Activated naive CD4-positive, alpha-beta T cell treated with anti-CD3 and anti-CD28 coated beads, Interleukin-2, amount 50 U/mL, for 72 hours (primary cell): ENCODE measurements around the gene ZBTB20. TPM values are rescaled to one million over a fixed set of nuclear protein-coding genes. Genes with fewer than 3 reads are reported as not detected.

Experiments
- ATAC-seq, 2 donors: fragments of 150-1000 bp; cut with Tn5 transposase; 2 replicates each; pipeline ENCODE4 v1.10.0; 2021; ENCODE audit warnings: mild to moderate bottlenecking in 2 of 2, moderate library complexity in 2 of 2
- DNase-seq, 2 donors: peaks; one replicate each; pipeline ENCODE4 v3.0.0; 2021 to 2022; ENCODE audit warnings: low spot score in 2 of 2
- H3K27ac Mint-ChIP-seq, 2 donors: one replicate each; pipeline ENCODE4 v1.8.0; 2022; ENCODE audit warnings: mild to moderate bottlenecking in 2 of 2, mixed read lengths in 2 of 2
- H3K36me3 Mint-ChIP-seq, 2 donors: one replicate each; pipeline ENCODE4 v1.8.0; 2022; ENCODE audit warnings: mixed read lengths in 2 of 2
- H3K9me3 Mint-ChIP-seq, 2 donors: one replicate each; pipeline ENCODE4 v1.8.0; 2022; ENCODE audit warnings: mixed read lengths in 2 of 2
- total RNA-seq, 2 donors: library from RNA; stranded (reverse); gene quantifications; one replicate each; pipeline ENCODE4 v1.2.3, GENCODE V29; 2022

Gene ZBTB20
- total RNA-seq, 2 donors from 2014 or later, result 9.2 to 10.8 TPM

GRCh38 chr3:114587986-114588385 is 559.1 kb downstream of the ZBTB20 start:
- Mint-ChIP-seq H3K27ac (no peak overlapping the region), H3K9me3 (peaks cover 0 to 1% of the 10 kb centered on the region in 2 donors), H3K36me3 (no peaks in the 10 kb centered on the region)
- ATAC-seq (no peak), DNase-seq (no peak)

- H3K36me3 Mint-ChIP-seq, result no peaks in the 10 kb centered on the region
- ATAC-seq (no peak), DNase-seq (no peak)
- H3K27ac Mint-ChIP-seq, result no peak overlapping the region
- H3K9me3 Mint-ChIP-seq, result no peaks in the 10 kb centered on the region
Observed at GRCh38 chr3:114586119-114586518, 561.0 kb downstream of the ZBTB20 start.

GRCh38 chr3:114585687-114586086 is 561.4 kb downstream of the ZBTB20 start:
- ATAC-seq (no peak), DNase-seq (no peak)
- no peaks in the 10 kb centered on the region for H3K36me3 Mint-ChIP-seq
- H3K27ac Mint-ChIP-seq, result no peak overlapping the region
- H3K9me3 Mint-ChIP-seq, result no peaks in the 10 kb centered on the region

- no peaks in the 10 kb centered on the region for H3K9me3 Mint-ChIP-seq
- H3K27ac Mint-ChIP-seq, result no peak overlapping the region
- no peak for DNase-seq
- no peak for ATAC-seq
- H3K36me3 Mint-ChIP-seq, result no peaks in the 10 kb centered on the region
Observed at GRCh38 chr3:114584734-114585371, 562.2 kb downstream of the ZBTB20 start.

GRCh38 chr3:114582929-114583328 is 564.2 kb downstream of the ZBTB20 start:
- ATAC-seq (peak; percentile 40 to 88), DNase-seq (peak in 1 of 2 donors; percentile 5)
- Mint-ChIP-seq H3K27ac (no peak overlapping the region), H3K9me3 (no peaks in the 10 kb centered on the region), H3K36me3 (no peaks in the 10 kb centered on the region)

- DNase-seq (no peak), ATAC-seq (no peak)
- Mint-ChIP-seq H3K9me3 (no peaks in the 10 kb centered on the region), H3K36me3 (no peaks in the 10 kb centered on the region), H3K27ac (no peak overlapping the region)
Observed at GRCh38 chr3:114572364-114573062, 574.6 kb downstream of the ZBTB20 start.

- Mint-ChIP-seq H3K36me3 (no peaks in the 10 kb centered on the region), H3K9me3 (no peaks in the 10 kb centered on the region), H3K27ac (no peak overlapping the region)
- DNase-seq, result no peak
- ATAC-seq, result no peak
Observed at GRCh38 chr3:114571363-114571762, 575.7 kb downstream of the ZBTB20 start.

GRCh38 chr3:114569186-114569585 is 577.9 kb downstream of the ZBTB20 start:
- H3K36me3 Mint-ChIP-seq, result peaks cover 0 to 17% of the 10 kb centered on the region in 2 donors
- H3K27ac Mint-ChIP-seq, result no peak overlapping the region
- peaks cover 5 to 6% of the 10 kb centered on the region in 2 donors for H3K9me3 Mint-ChIP-seq
- DNase-seq, result no peak
- no peak for ATAC-seq

GRCh38 chr3:114567771-114568170 is 579.3 kb downstream of the ZBTB20 start:
- DNase-seq (no peak), ATAC-seq (no peak)
- peaks cover 6 to 10% of the 10 kb centered on the region in 2 donors for H3K9me3 Mint-ChIP-seq
- H3K27ac Mint-ChIP-seq, result no peak overlapping the region
- peaks cover 0 to 22% of the 10 kb centered on the region in 2 donors for H3K36me3 Mint-ChIP-seq

GRCh38 chr3:114566767-114567166 is 580.3 kb downstream of the ZBTB20 start:
- H3K9me3 Mint-ChIP-seq, result peaks cover 6 to 13% of the 10 kb centered on the region in 2 donors
- no peak overlapping the region for H3K27ac Mint-ChIP-seq
- ATAC-seq (no peak), DNase-seq (no peak)
- H3K36me3 Mint-ChIP-seq, result peaks cover 0 to 26% of the 10 kb centered on the region in 2 donors

GRCh38 chr3:114566162-114566755 is 580.8 kb downstream of the ZBTB20 start:
- H3K36me3 Mint-ChIP-seq, result peaks cover 0 to 26% of the 10 kb centered on the region in 2 donors
- ATAC-seq, result peak; percentile 51 to 59
- peaks cover 6 to 13% of the 10 kb centered on the region in 2 donors for H3K9me3 Mint-ChIP-seq
- DNase-seq, result no peak
- peak overlapping the region in 1 of 2 donors; percentile 19 for H3K27ac Mint-ChIP-seq

GRCh38 chr3:114565216-114565615 is 581.9 kb downstream of the ZBTB20 start:
- Mint-ChIP-seq H3K36me3 (peaks cover 0 to 26% of the 10 kb centered on the region in 2 donors), H3K27ac (no peak overlapping the region), H3K9me3 (peaks cover 6 to 13% of the 10 kb centered on the region in 2 donors)
- ATAC-seq (no peak), DNase-seq (no peak)

GRCh38 chr3:114563720-114564119 is 583.4 kb downstream of the ZBTB20 start:
- DNase-seq (no peak), ATAC-seq (no peak)
- Mint-ChIP-seq H3K36me3 (peaks cover 0 to 26% of the 10 kb centered on the region in 2 donors), H3K9me3 (peaks cover 6 to 13% of the 10 kb centered on the region in 2 donors), H3K27ac (no peak overlapping the region)

GRCh38 chr3:114562557-114562956 is 584.5 kb downstream of the ZBTB20 start:
- Mint-ChIP-seq H3K36me3 (peaks cover 0 to 26% of the 10 kb centered on the region in 2 donors), H3K9me3 (peaks cover 6 to 13% of the 10 kb centered on the region in 2 donors), H3K27ac (no peak overlapping the region)
- DNase-seq (no peak), ATAC-seq (no peak)

- H3K9me3 Mint-ChIP-seq, result peaks cover 0 to 3% of the 10 kb centered on the region in 2 donors
- H3K36me3 Mint-ChIP-seq, result peaks cover 0 to 4% of the 10 kb centered on the region in 2 donors
- ATAC-seq (no peak), DNase-seq (no peak)
- H3K27ac Mint-ChIP-seq, result no peak overlapping the region
Observed at GRCh38 chr3:114558271-114558670, 588.8 kb downstream of the ZBTB20 start.

- Mint-ChIP-seq H3K36me3 (peaks cover 0 to 4% of the 10 kb centered on the region in 2 donors), H3K27ac (no peak overlapping the region), H3K9me3 (peaks cover 0 to 3% of the 10 kb centered on the region in 2 donors)
- no peak for ATAC-seq
- no peak for DNase-seq
Observed at GRCh38 chr3:114557791-114558190, 589.3 kb downstream of the ZBTB20 start.

- Mint-ChIP-seq H3K27ac (no peak overlapping the region), H3K36me3 (no peaks in the 10 kb centered on the region), H3K9me3 (no peaks in the 10 kb centered on the region)
- ATAC-seq (no peak), DNase-seq (no peak)
Observed at GRCh38 chr3:114556657-114557213, 590.4 kb downstream of the ZBTB20 start.
